Tibial nerve (tissue), 4 donors: Measurements from ENCODE around the gene FBXO42.

ENCODE experiments used
- EP300 ChIP-seq, 2 donors: sonication (generic); formaldehyde crosslinking; IDR thresholded peaks; one replicate each; pipeline ENCODE4 v1.6.1; 2017; ENCODE audit warnings: antibody characterized with exemption in 2 of 2, mild to moderate bottlenecking in 1 of 2
- POLR2A ChIP-seq, 2 donors: fragments of 450-650 bp; IDR thresholded peaks; one replicate each; pipeline ENCODE4 v1.6.1; 2017; ENCODE audit warnings: antibody characterized with exemption in 2 of 2, mild to moderate bottlenecking in 2 of 2, moderate library complexity in 2 of 2
- TF ChIP-seq, protein P1 (sequence below), 5 experiments: fragments of 200-600 bp in 3 of 5; fragments of 450-650 bp in 2 of 5; sonication (generic) in 3 of 5; IDR thresholded peaks; one replicate each; pipeline ENCODE4 v1.5.1; 2016 to 2019; ENCODE audit warnings: antibody characterized with exemption in 5 of 5, mild to moderate bottlenecking in 3 of 5, moderate library complexity in 2 of 5

DNA sequence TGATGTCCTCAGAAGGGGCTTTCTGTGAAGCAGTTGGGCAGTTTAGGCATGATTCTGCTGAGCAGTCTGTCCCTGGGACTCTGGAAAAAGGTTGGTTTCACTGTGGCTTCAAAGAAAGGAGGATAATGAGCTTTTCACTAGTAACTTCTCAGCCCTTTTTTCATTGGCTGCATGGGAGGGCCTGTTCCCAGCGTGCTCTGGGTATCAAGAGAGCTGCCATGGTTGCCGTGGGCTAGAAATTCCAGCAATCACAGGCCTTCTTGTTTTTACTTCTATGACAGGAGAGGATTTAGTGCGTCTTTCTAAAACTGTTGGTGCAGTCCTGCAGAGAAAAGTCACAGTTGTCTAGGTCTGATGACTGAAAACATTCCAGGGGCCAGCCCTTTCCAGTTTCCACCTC, 22.0 kb upstream of the FBXO42 start:
- no peak for TF ChIP-seq POLR2A (IDR thresholded peaks at IDR 0.05)
- TF ChIP-seq, protein P1, sequence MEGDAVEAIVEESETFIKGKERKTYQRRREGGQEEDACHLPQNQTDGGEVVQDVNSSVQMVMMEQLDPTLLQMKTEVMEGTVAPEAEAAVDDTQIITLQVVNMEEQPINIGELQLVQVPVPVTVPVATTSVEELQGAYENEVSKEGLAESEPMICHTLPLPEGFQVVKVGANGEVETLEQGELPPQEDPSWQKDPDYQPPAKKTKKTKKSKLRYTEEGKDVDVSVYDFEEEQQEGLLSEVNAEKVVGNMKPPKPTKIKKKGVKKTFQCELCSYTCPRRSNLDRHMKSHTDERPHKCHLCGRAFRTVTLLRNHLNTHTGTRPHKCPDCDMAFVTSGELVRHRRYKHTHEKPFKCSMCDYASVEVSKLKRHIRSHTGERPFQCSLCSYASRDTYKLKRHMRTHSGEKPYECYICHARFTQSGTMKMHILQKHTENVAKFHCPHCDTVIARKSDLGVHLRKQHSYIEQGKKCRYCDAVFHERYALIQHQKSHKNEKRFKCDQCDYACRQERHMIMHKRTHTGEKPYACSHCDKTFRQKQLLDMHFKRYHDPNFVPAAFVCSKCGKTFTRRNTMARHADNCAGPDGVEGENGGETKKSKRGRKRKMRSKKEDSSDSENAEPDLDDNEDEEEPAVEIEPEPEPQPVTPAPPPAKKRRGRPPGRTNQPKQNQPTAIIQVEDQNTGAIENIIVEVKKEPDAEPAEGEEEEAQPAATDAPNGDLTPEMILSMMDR (IDR thresholded peaks at IDR 0.05): no peak
- TF ChIP-seq EP300 (IDR thresholded peaks at IDR 0.05): no peak
